ENCODE data around the gene STT3A.

Gene STT3A

GRCh38 chr11:125588505-125588904 lies 4.1 kb upstream of the STT3A start:
- DNase-seq (ENCODE audit: low spot score): no peak

GRCh38 chr11:125591649-125592304 lies 875 bp upstream of the STT3A start:
- DNase-seq (ENCODE audit: low spot score): peak; percentile 74

- DNase-seq (ENCODE audit: low spot score): no peak
Measured at GRCh38 chr11:125593114-125593820, 615 bp downstream of the STT3A start.

- DNase-seq (ENCODE audit: low spot score): no peak
Measured at GRCh38 chr11:125594958-125595357, 2.3 kb downstream of the STT3A start.

GRCh38 chr11:125600663-125601062 lies 8.0 kb downstream of the STT3A start:
- DNase-seq (ENCODE audit: low spot score): no peak

- no peak for DNase-seq (ENCODE audit: low spot score)
Measured at GRCh38 chr11:125603207-125603606, 10.6 kb downstream of the STT3A start.

- DNase-seq (ENCODE audit: low spot score): no peak
Measured at GRCh38 chr11:125605417-125605816, 12.8 kb downstream of the STT3A start.

- no peak for DNase-seq (ENCODE audit: low spot score)
Measured at GRCh38 chr11:125609545-125609944, 16.9 kb downstream of the STT3A start.

GRCh38 chr11:125618383-125618782 lies 25.7 kb downstream of the STT3A start:
- DNase-seq (ENCODE audit: low spot score): no peak

GRCh38 chr11:125621995-125622394 lies 29.3 kb downstream of the STT3A start:
- DNase-seq (ENCODE audit: low spot score): no peak

- DNase-seq (ENCODE audit: low spot score): no peak
Measured at GRCh38 chr11:125623064-125623463, 30.4 kb downstream of the STT3A start.

GRCh38 chr11:125624756-125625213 lies 32.1 kb downstream of the STT3A start, which contains the start of gene CHEK1:
Gene CHEK1 (plus strand): TSS chr11:125625163. CDS start chr11:125626769, 1,606 bp downstream.
- DNase-seq (ENCODE audit: low spot score): peak; percentile 46

- DNase-seq (ENCODE audit: low spot score): no peak
Measured at GRCh38 chr11:125625225-125625629, 32.6 kb downstream of the STT3A start.

- peak; percentile 97 for DNase-seq (ENCODE audit: low spot score)
Measured at GRCh38 chr11:125625630-125626287, 33.1 kb downstream of the STT3A start.

- no peak for DNase-seq (ENCODE audit: low spot score)
Measured at GRCh38 chr11:125626288-125626950, 33.8 kb downstream of the STT3A start.

- DNase-seq (ENCODE audit: low spot score): no peak
Measured at GRCh38 chr11:125627236-125627910, 34.7 kb downstream of the STT3A start.

- no peak for DNase-seq (ENCODE audit: low spot score)
Measured at GRCh38 chr11:125637840-125638239, 45.2 kb downstream of the STT3A start.

GRCh38 chr11:125638315-125638714 lies 45.7 kb downstream of the STT3A start:
- DNase-seq (ENCODE audit: low spot score): no peak

- DNase-seq (ENCODE audit: low spot score): no peak
Measured at GRCh38 chr11:125645871-125646270, 53.2 kb downstream of the STT3A start.

- DNase-seq (ENCODE audit: low spot score): no peak
Measured at GRCh38 chr11:125649465-125650166, 57.0 kb downstream of the STT3A start.

GRCh38 chr11:125662689-125663088 lies 70.0 kb downstream of the STT3A start:
- no peak for DNase-seq (ENCODE audit: low spot score)

All from ecto neural progenitor cell (in vitro differentiated cells).